Neutrophil (primary cell): Measurements from ENCODE around the gene SDCBP2.

Source experiments
- H3K27ac ChIP-seq: fragments of 200-600 bp; sonication (generic); 2 replicates; pipeline ENCODE4 v1.5.1; 2016; ENCODE audit warnings: mild to moderate bottlenecking, moderate library complexity
- H3K27me3 ChIP-seq: fragments of 200-600 bp; sonication (generic); 2 replicates; pipeline ENCODE4 v1.6.0; 2016; ENCODE audit warnings: mild to moderate bottlenecking
- H3K36me3 ChIP-seq: fragments of 200-600 bp; sonication (generic); 2 replicates; pipeline ENCODE4 v1.5.1; 2017
- H3K4me1 ChIP-seq, 2 experiments: fragments of 200-600 bp in 1 of 2; sonication (generic) in 1 of 2; 1 replicate in 1 of 2; 2 replicates in 1 of 2; pipeline versions ENCODE4 v1.5.1 to v1.6.1; 2013 to 2016; ENCODE audit warnings: low read depth in 1 of 2, low read length in 1 of 2, mild to moderate bottlenecking in 1 of 2, moderate library complexity in 1 of 2; ENCODE audit not compliant: control insufficient read depth in 1 of 2, insufficient read depth in 1 of 2
- H3K4me3 ChIP-seq, 2 experiments: fragments of 200-600 bp in 1 of 2; sonication (generic) in 1 of 2; 1 replicate in 1 of 2; 2 replicates in 1 of 2; pipeline ENCODE4 v1.5.1; 2013 to 2016; ENCODE audit warnings: low read depth in 1 of 2, low read length in 1 of 2, mild to moderate bottlenecking in 1 of 2, moderate library complexity in 1 of 2
- H3K9me3 ChIP-seq: fragments of 200-600 bp; sonication (generic); 2 replicates; pipeline ENCODE4 v1.5.1; 2016
- CTCF ChIP-seq: fragments of 200-600 bp; sonication (generic); IDR thresholded peaks from 2 replicates; pipeline ENCODE4 v1.5.1; 2016; ENCODE audit warnings: antibody characterized with exemption

The SDCBP2 gene

GRCh38 chr20:1312904-1313235 is 16.1 kb downstream of the SDCBP2 start:
- Histone ChIP-seq H3K27me3 (no peaks in the 10 kb centered on the region), H3K27ac (no peak overlapping the region), H3K4me1 (peaks cover 6 to 7% of the 10 kb centered on the region in 2 experiments), H3K4me3 (no peak overlapping the region), H3K36me3 (no peaks in the 10 kb centered on the region), H3K9me3 (no peaks in the 10 kb centered on the region)
- no peak for TF ChIP-seq CTCF

GRCh38 chr20:1312308-1312707 is 16.6 kb downstream of the SDCBP2 start:
- no peak for TF ChIP-seq CTCF
- Histone ChIP-seq H3K27ac (no peak overlapping the region), H3K4me3 (no peak overlapping the region), H3K9me3 (no peaks in the 10 kb centered on the region), H3K27me3 (no peaks in the 10 kb centered on the region), H3K36me3 (no peaks in the 10 kb centered on the region), H3K4me1 (peaks cover 6 to 7% of the 10 kb centered on the region in 2 experiments)

- no peak overlapping the region for H3K27ac ChIP-seq
- H3K36me3 ChIP-seq, result no peaks in the 10 kb centered on the region
- TF ChIP-seq CTCF, result no peak
- H3K27me3 ChIP-seq, result no peaks in the 10 kb centered on the region
- no peak overlapping the region for H3K4me3 ChIP-seq
- H3K4me1 ChIP-seq, result peaks cover 6 to 7% of the 10 kb centered on the region in 2 experiments
- no peaks in the 10 kb centered on the region for H3K9me3 ChIP-seq
These were observed 18.3 kb downstream of the SDCBP2 start for GRCh38 chr20:1310506-1311190.

GRCh38 chr20:1310071-1310470 is 18.9 kb downstream of the SDCBP2 start:
- no peaks in the 10 kb centered on the region for H3K9me3 ChIP-seq
- H3K4me3 ChIP-seq, result no peak overlapping the region
- H3K4me1 ChIP-seq, result peaks cover 6 to 7% of the 10 kb centered on the region in 2 experiments
- H3K36me3 ChIP-seq, result no peaks in the 10 kb centered on the region
- no peak overlapping the region for H3K27ac ChIP-seq
- no peak for TF ChIP-seq CTCF
- no peaks in the 10 kb centered on the region for H3K27me3 ChIP-seq

- Histone ChIP-seq H3K27ac (no peak overlapping the region), H3K36me3 (no peaks in the 10 kb centered on the region), H3K27me3 (no peaks in the 10 kb centered on the region), H3K9me3 (no peaks in the 10 kb centered on the region), H3K4me3 (no peak overlapping the region), H3K4me1 (peaks cover 6 to 7% of the 10 kb centered on the region in 2 experiments)
- no peak for TF ChIP-seq CTCF
These were observed 19.5 kb downstream of the SDCBP2 start for GRCh38 chr20:1309439-1309847.
